HG03558 (cell line): ENCODE data around the gene SOWAHA.

ENCODE experiments used
- ATAC-seq: cut with Tn5 transposase; IDR thresholded peaks from one replicate; pipeline ENCODE4 v1.9.1; 2021; ENCODE audit warnings: moderate number of reproducible peaks; ENCODE audit not compliant: unreplicated experiment; ENCODE audit errors: extremely low read depth

SOWAHA gene

DNA sequence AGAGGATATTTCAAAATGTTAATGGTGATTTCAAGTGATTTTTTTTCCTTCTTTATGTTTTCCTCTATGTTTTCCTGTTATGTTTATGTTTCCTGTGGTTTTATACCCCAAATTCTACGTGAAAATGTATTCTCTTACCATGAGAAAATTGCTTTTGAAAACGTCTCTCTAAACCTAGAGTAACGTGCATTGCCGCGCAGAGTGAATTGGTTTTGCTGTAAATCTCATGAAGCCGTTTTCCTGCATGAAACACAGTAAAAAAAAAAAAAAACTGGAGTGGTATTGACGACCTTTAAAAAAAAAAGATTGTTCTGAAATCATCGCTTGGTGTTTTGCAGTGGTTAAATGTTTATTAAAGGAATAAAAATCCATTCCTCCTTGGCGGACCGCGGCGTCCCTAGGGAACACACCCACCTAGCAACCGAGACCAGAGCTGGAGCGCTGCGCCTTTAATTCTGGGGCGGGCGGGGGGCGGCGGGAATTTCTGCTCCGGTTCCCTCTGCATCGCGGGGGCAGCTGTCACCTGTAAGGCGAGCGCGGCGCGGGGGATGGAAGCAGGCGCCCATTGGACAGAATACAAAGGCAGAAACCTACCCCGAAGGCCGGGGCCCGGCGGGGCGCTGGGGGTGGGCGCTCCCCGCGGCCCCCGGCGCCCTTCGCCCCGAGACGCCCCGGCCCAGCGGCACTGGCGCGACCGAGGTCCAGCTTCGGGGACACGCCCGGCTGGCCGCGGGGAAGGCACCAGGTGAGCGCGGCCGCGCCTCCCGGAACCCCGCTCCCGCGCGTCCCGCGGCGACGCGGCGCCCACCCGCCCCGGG, at the start of gene SOWAHA:
SOWAHA (plus strand) TSS at position 522 of the 818 bp plus-strand sequence. CDS start 320 bp downstream, outside the sequence.
- ATAC-seq = no peak

DNA sequence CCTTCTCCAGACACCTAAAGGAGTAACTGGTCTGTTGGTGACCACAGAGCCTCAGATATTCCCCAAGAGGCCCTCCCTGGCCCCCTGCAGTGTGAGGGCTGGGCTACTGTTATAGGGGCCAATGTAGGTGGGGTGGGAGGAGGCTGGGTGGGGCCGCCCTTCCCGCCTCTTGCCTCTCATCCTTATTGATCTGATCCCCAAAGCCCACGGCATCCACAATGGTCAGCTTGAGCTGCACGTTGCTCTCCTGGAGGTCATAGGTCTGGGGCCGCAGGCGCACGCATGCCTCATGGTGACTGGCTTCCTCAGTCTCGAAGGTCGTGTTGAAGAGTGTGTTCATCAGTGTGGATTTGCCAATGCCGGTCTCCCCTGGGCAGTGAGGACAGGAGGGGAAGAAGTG, 49.1 kb upstream of the SOWAHA start:
- ATAC-seq = no peak

DNA sequence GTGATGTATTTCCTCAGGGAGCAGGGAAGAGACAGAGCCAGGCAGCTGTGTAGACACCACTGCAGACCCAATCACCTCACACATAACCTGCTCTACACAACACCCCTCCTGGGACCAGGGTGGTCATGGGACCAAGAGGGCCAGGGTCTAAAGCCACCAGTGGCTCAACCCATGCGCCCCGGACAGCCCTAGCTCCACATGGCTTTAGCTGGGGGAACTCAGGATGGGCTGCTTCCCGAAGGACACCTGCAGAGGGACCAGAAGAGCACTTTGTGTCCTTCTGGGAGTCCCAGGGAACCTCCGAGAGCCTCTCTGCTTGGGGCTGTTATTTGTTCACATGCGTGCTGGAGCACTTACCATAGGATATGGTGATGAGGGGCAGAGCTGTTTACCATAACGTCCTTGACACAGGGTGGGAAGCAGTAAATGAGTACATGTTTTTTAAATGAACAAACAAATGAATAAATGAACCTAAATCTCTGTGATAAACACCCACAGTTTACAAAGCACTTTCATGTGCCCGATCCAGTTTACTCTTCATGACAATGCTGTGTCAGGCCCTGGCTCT, 48.3 kb upstream of the SOWAHA start:
- ATAC-seq = no peak

DNA sequence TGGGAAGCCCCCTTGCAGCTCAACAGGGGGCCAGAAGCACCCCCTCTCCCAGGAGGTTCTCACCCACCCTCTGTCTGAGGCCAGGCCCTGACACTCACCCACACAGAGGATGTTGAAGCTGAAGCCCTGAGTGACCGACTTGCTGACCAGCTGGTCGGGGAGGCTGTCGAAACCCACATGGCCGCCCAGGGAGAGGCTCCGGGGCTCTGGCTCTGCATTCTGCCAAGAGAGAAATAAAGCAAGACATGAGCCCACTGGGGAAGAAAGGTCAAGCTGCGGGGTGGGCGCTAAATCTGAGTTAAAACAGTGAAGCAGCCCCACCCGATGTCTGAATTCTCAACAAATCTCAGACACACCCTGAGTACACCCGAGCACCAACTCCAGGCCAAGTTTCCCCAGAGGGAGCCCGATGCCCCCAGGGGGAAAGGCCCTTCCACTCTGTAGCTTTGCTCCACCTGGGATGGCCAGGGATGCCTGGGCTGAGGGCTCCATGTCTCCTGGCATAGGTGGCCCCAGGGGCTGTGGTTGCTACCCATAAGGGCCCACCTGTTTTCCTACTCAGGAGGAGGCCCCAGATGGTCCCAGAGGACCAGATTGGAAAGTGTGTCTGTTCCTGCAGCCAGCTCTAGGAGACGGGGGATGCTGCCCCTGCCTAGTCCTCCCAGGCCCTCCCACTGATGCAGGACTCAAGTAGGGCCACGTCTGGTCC, 47.6 kb upstream of the SOWAHA start:
- ATAC-seq = no peak

DNA sequence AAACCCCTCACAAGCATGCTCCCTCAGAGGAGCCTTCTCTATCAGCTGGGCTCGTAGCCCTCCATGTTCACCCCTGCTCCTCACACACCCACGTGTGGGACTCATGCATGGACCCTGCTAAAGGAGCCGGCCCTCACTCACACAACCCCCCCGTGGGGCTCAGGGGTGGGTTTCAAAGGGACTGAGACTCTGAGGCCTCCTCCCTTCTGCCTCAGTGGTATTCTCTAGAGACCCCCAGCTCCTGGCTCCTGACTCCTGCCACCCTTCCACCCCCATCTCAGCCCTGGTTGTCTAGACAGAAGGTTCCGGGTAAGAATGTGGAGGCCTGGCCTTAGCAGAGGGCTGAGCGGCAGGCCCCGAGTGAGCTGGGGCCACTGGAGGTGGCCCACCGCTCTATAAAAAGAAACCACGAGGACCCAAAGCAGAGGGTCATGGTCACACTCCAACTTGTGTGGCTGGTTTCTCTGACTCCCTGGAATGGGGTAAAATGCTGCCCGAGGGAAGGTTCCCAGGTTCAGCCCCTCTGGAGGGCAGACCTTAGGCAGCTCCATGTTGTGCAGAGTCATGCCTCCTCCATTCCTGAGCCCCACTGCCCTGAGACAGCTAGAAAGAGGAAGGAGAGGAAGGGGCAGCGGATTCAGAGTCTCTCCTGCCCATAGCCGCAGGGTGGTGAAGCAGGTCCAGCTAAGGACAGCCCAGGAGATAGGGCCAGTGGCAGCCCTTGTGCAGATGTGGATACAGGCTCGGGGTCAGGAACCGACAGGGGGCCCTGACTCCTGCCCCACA, 46.9 kb upstream of the SOWAHA start:
- no peak for ATAC-seq

DNA sequence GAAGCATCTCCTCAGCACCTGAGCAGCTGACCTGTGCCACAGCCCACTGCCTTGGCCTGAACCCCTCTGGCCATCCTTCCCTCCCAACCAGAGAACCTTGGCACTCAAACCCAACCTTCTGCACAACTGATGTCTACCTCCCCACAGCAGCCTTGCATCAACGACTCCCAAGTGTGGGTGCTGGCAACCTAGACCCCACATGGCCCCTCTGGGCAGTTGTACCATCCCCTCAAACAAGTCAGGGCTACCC, 46.4 kb upstream of the SOWAHA start:
- ATAC-seq = no peak

DNA sequence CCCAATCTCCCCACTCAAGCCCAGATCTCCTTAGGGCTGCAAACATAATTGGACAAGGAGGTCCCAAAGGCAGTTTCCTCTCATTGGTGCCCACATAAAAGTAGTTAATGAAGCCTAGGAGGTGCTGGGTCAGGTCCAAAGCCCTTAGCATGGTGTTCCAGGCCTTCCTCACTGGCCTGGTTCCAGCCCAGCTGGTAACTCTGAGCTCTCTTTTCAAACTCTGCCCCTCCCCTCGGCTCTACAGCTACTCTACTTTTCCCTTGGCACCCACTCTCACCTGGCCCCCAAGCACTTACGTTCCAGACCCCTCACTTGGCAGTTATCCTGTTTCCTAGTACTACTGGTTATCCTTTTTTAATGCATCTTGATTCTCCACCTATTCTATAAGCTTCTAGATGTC, 46.0 kb upstream of the SOWAHA start:
- ATAC-seq = no peak

DNA sequence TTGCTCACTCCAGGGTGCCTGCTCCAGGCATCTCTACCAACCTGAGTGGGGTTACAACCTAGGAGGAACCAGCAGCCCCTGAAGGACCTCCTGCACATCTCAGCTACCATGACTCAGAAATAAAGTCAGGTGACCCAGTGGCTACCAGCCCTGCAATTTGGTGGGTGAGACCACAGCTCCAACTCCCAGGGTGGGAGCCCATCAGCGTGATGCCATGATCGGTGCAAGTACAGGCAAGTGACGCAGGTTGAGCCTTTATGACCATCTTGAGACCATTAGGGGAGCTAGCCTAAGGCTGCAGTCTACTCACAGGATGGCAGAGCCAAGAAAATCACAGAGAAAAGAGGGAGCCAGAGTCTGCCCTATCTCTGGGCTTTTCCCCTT, 44.6 kb upstream of the SOWAHA start:
- ATAC-seq = no peak

DNA sequence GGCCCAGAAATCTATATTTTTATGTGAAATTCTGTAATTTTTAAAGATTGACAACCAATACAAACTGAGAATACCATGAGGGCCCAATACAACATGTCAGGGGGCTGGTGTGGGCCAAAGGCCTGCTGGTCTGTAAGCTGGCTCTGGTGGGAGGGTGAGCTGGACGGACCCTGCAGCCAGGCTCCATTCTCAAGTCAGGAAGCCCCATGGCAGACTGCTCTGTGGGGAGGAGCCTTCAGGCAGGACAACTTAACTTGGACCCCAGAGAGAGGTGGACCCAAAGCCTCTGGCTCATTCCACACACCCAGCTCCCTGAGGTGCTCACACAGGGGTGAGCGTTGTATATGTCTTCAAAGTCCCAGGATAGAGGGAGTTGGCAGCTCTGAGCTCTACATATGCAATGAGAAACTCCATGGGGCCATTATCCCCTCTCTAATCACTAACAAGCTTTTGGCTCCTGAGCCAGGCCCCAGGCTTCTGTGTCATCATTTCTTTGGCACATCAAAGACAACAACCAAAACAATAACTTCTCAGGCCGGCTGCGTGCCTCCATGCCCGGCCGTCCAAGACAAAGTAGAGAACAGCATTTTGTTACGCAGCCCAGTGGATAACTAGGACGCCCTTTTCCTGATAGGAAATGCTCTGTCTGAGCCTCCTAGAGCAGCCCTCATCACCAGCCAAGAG, 42.5 kb upstream of the SOWAHA start:
- ATAC-seq = no peak

DNA sequence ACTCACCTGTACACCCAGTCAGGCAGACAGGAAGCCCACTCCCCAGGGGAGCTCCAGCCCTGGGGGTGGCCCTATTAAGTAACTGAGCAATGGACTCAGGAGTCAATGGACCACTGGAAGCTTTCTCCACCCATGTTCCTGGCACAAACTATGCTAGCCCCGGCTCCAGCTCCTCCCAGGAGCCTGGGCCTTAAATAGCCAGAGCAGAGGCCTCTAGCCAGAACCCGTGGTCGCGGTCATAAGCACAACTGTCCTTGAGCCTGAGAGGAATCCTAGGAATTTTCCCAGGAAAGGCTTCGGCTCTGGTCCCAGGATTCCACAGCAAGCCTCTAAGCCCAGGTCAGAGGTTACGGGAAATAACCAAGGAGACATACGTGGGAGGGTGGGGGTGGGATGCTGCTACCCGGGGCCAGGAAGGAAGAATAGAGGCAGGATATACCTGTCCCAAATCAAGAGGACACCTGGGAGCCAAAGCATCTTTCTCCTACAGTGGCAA, 41.6 kb upstream of the SOWAHA start:
- no peak for ATAC-seq

DNA sequence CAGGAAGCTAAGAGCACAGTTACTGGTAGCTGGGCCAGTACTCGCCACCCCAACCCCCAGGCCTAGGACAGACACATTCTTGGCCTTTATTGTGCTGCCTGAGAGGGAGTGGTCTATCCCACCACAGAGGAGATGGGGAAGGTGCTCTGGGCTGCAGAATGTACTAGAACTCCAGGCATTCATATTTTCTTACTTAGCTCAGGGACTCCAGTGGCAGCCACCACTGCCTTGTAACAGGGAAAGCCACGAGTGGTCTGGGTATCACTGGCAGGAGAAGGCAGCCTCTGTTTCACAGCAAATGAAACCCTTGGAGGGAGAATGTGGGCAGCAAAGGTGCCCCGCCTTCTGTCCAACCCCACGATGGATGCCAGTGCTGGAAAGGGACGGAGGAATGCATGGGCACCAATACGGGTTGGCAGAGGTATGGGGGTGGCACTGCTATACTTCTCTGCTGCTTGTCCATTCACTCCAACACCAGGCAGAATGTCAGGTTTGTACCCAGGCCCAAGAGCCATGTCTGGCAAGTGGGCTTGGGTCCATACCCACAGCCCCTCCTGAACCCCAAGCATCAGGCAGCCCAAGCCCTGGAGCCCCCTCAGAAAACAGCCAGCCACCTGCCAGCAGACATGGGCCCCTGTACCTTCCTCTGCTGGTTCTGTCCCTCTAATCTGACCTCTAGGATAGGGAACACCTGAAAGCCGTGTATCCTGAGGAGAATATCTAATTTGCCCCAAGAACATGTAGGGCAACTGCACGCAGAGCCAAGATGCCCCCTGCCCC, 40.6 kb upstream of the SOWAHA start:
- ATAC-seq = no peak

DNA sequence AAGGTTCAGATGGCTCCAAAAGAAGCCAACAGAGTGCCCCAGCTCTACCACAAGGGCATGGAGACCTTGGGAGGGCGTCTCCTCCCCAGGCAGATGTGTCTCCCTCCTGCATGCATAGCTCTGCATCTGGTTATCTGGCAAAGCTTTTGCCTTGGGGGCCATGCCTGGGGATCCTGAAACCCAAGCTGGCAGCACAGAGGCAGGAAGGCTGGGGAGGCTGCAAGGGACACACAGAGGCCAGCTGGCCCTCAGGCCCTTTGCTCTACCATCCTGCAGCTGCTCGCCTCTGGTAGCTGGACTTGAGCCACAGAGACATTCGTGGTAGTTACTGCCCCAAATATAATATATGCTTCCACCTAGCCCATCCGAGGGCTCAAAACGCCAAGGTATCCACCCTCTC, 40.0 kb upstream of the SOWAHA start:
- ATAC-seq = no peak

DNA sequence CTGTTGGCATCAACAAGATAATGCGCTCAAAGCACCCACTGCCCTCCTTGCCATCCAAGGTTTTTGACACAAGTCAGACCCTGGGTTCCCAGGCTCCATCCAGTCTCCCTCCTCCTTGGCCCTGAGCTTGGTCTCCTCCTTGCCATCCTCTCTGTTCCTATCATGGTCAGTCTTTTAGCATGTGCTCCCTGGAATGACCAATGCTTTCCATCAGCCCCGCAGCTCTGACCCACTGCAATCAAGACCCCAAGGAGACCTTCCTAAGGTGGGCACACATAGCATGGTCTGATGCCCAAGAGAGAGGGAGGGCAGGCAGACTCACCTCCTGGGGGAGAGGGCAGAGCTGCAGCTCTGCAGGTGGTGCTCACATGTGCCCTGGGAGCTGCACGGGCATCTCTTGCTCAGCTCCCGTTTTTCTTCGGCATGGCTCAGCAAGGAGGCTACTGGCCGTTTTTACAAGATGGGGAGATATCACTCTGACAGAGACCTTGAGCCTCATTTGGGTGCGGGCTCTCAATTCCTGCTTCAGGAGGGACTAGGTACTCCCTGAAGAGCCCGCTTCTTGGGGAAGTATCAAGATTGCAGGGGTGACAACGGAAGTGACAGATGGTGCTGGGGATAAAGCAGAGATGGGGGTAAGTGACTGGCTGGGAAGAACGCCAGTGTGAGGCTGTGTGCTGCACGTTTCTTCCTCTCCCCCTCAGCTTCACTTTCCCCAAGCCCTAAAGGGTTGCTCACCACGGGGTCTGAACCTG, 39.3 kb upstream of the SOWAHA start:
- ATAC-seq = no peak

DNA sequence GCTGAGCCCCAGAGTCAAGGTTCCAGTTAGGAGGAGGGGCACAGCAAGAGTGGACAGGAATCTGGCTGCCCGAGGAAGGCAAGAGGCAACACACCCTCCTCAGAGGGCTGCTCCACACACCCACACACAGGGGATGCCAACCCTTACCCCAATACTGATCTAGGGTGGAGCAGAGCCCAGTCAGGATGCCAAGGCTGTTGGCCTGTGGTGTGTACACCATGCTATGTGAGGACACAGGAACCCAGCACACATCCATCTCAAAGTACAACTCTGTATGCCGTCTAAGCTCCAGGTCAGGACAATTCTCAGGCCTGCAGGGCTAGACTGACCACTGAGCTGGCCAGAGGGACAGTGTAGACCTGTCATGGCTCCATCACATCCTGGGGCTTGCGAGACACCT, 38.7 kb upstream of the SOWAHA start:
- no peak for ATAC-seq

DNA sequence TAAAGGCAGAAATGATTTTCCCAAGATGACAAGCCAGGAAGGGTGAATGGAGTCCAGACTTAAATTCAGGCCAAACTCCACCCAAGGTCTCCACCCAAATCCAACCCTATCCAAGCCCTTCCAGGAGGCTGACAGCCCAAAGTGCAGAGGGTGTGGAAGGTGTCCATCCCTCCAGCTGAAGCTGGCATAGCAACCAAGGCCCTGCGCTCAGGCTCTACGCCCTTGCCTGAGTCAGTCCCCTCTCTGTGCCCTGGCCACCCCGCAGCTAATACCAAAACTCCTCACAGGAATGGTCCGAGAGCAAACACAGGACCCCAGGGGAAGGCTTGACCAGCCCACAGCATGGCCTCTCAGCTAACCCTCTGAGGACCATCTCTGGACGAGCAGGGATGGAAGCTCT, 38.2 kb upstream of the SOWAHA start:
- no peak for ATAC-seq

DNA sequence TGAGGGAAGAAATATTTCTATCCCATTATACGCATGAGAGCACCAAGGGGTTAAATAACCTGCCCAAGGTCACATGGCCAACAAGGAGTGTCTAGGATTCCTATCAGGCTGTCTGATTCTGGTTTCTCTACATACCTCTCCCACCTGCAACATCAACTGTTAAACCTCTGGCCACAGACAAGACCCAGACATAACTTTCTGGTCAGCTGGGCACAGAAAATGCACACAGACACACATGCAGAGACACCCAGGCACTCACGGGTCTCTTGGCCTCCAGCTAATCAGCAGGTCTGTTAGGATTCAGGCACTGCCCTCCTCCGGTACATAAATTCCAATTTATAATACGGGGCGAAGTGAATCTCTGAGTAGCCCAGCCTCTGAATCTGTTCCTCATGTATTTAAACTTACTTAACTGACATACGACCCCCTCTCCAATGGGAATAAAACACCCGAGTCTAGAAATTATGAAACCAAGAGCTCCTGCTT, 37.6 kb upstream of the SOWAHA start:
- no peak for ATAC-seq

DNA sequence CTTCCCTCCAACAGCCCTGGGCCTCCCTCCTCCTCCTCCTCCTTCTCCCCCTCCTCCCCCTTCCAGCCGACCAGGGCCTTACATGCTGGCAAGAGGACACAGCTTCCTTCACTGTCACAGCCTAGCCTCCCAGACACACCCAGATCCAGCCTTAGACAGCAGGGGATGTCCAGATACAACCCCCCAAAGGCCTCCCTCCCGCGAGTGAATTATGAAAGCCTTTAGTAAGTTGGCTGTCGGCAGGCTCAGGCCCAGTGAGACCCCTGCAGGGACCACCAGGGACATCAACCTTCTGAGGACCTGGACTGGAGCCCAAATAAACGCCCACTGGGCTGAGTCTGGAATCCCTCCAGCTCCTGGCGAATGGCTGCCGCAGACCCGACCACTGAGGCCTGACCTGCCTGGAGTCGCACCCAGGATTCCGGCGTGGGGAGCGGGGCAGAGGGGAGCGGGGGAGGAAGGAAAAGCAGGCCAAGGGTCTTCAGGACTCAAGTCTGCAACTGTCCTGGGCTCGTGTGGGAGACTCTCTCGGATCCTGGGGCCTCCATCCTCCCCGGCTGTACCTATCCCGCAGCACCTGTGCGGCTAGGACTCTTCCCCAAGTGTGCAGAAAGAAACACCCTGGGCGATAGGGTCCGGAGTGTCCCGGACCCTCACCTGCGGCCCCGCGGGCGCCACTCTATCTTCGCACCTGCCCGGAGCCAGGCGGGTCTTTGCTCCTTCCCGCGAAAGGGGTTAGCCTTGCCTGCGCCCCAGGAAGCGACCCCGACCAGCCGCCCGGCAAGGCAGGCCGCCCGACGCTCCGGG, 36.8 kb upstream of the SOWAHA start:
- no peak for ATAC-seq

DNA sequence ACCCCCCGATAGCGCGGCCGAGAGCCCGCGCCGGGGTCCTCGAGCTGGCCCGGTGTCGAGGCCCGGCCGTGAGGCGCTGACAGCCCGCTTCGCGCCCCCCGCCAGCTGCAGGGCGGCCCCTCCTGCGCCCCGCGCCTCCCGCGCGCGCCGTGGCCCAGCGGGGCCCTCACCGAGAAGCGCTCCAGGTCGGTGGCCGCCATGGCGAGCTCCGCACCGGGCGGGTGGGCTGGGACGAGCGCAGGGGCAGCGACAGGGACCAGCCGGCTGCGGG, 36.2 kb upstream of the SOWAHA start:
- ATAC-seq = no peak
